ENCODE measurements around the gene PTDSS2.
"Not testable (repeated sequence)": the region's sequence is repeated elsewhere in the genome, so short reads cannot be mapped to it uniquely, and the experiment has no call there.

Gene PTDSS2

DNA sequence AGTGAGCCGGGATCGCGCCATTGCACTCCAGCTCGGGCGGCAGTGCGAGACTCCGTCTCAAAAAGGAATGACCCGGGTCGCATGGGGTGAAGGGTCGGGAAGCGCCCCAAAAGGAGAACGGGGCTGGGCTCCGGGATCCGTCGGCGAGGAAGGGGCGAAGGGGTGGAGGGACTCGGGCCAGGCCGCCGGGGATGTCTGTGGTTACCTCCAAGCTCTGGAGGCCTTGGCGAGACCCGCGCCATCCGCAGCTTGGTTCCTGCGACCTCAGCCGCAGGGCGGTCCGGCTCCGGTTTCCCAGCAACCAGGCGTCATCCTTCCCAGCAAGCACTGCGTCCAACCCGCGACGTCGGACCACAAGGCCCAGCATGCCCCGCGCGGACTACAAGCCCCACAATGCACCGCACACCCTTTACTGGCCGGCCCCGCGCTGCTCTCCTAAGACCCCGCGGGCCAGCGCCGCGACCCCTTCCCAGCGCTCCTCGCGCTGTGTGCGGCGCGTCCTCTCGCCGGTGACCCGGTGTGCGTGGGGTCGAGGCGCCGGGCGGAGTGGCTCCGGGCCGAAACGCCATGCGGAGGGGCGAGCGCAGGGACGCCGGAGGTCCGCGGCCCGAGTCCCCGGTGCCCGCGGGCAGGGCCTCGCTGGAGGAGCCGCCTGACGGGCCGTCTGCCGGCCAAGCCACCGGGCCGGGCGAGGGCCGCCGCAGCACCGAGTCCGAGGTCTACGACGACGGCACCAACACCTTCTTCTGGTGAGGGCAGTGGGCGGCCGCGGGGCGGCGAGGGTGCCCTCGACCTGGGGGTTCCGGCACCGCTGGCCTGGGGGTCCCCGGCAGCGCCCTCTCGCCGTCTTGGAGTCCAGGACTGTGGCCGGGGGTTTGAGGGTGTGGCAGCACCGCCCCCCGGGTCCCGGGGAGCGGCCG lies at the start of gene PTDSS2:
Gene PTDSS2, plus strand, starts transcription at position 391 of the 920 bp plus-strand sequence. Its CDS starts 177 bp downstream, at position 568.
- peak within 1 kb of the TSS; percentile 94 for H3K27ac Mint-ChIP-seq
- H3K4me1 Mint-ChIP-seq, result peaks cover 33% of the 10 kb centered on the region
- H3K27me3 Mint-ChIP-seq, result no peaks in the 10 kb centered on the region
- ATAC-seq, result peak; percentile 86
- DNase-seq, result peak; percentile 95
- peak within 1 kb of the TSS; percentile 95 for H3K4me3 Mint-ChIP-seq
- H3K36me3 Mint-ChIP-seq (ENCODE audit: low read depth), result peaks cover 13% of the 10 kb centered on the region
- H3K9me3 Mint-ChIP-seq, result no peaks in the 10 kb centered on the region

DNA sequence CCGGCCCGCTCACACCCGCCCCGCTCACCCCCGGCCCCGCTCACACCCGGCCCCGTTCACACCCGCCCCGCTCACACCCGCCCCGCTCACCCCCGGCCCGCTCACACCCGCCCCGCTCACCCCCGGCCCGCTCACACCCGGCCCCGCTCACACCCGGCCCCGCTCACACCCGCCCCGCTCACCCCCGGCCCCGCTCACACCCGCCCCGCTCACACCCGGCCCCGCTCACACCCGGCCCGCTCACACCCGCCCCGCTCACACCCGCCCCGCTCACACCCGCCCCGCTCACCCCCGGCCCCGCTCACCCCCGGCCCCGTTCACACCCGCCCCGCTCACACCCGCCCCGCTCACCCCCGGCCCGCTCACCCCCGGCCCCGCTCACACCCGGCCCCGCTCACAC lies 48.9 kb upstream of the PTDSS2 start:
- H3K9me3 Mint-ChIP-seq; H3K4me3 Mint-ChIP-seq; H3K4me1 Mint-ChIP-seq; DNase-seq; H3K27ac Mint-ChIP-seq; H3K36me3 Mint-ChIP-seq (ENCODE audit: low read depth); ATAC-seq; H3K27me3 Mint-ChIP-seq: not testable (repeated sequence)

DNA sequence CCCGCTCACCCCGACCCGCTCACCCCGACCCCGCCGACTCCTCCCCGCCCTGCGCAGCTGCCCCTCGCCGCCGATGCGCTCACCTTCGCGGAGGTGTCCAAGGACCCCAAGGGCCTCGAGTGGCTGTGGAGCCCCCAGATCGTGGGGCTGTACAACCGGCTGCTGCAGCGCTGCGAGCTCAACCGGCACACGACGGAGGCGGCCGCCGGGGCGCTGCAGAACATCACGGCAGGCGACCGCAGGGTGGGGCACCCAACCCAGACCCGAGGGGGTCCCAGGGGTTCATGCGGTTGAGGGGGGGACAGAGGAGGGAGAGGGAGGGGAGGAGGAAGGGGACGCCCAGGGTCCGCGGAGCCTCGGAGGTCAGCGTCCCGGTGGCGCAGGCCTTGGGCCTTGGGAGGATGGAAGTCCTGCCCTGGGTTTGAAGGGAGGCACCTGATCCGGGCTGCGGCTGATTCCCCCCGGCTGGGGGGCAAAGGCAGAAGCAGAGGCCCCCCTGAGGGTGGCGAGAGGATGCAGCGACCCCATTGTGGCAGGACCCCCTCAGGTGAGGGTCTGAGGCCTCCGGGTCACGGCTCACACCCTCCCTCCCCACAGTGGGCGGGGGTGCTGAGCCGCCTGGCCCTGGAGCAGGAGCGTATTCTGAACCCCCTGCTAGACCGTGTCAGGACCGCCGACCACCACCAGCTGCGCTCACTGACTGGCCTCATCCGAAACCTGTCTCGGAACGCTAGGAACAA lies 46.9 kb upstream of the PTDSS2 start:
- Mint-ChIP-seq H3K27ac (no peak overlapping the region), H3K9me3 (no peaks in the 10 kb centered on the region), H3K27me3 (no peaks in the 10 kb centered on the region), H3K4me1 (peaks cover 6% of the 10 kb centered on the region), H3K36me3 (ENCODE audit: low read depth) (no peaks in the 10 kb centered on the region), H3K4me3 (no peak overlapping the region)
- ATAC-seq (no peak), DNase-seq (no peak)

DNA sequence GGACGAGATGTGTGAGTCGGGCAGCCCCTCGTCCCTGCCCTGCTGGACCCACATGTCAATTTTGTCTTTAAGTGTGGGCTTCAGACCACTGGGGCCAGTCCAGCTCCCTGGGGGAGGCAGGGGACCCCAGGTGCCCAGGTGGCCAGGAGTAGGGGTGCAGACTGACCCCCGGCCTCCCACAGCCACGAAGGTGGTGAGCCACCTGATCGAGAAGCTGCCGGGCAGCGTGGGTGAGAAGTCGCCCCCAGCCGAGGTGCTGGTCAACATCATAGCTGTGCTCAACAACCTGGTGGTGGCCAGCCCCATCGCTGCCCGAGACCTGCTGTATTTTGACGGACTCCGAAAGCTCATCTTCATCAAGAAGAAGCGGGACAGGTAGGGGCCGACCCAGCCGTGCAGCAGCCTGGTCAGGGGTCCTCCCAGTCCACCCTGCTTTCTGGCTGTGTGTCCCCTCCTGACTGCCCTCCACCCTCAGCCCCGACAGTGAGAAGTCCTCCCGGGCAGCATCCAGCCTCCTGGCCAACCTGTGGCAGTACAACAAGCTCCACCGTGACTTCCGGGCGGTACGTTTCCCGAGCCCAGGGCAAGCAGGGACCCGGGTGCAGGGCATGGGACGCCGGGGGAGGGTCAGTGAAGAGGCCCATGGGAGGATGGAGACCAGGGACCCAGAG lies 46.2 kb upstream of the PTDSS2 start:
- ATAC-seq (no peak), DNase-seq (no peak)
- H3K4me1 Mint-ChIP-seq, result peaks cover 6% of the 10 kb centered on the region
- H3K9me3 Mint-ChIP-seq, result no peaks in the 10 kb centered on the region
- no peak overlapping the region for H3K27ac Mint-ChIP-seq
- H3K36me3 Mint-ChIP-seq (ENCODE audit: low read depth), result no peaks in the 10 kb centered on the region
- no peak overlapping the region for H3K4me3 Mint-ChIP-seq
- no peaks in the 10 kb centered on the region for H3K27me3 Mint-ChIP-seq

DNA sequence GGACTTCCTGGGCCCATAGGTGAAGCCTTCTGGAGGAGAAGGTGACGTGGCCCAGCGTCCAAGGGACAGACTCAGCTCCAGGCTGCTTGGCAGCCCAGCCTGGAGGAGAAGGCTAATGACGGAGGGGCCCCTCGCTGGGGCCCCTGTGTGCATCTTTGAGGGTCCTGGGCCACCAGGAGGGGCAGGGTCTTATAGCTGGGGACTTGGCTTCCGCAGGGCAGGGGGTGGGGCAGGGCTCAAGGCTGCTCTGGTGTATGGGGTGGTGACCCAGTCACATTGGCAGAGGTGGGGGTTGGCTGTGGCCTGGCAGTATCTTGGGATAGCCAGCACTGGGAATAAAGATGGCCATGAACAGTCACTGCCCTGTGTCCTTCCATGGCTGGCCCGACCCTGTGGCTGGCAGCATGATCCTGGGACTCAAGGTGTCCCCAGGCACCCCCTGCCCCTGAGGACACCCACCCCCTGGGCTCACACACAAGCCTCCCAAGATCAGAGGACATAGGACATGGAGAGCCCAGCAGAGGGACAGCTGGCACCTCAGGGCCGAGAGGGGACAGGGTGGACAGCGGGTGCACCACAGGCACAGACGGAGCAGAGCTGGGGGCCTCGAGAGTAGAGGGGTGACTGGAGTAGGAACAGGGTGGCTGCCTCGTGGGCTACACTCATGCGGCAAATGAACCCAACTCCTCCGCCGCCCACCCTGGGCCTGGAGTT lies 45.4 kb upstream of the PTDSS2 start:
- ATAC-seq (no peak), DNase-seq (no peak)
- Mint-ChIP-seq H3K9me3 (no peaks in the 10 kb centered on the region), H3K36me3 (ENCODE audit: low read depth) (no peaks in the 10 kb centered on the region), H3K4me3 (no peak overlapping the region), H3K4me1 (peaks cover 6% of the 10 kb centered on the region), H3K27me3 (no peaks in the 10 kb centered on the region), H3K27ac (no peak overlapping the region)

DNA sequence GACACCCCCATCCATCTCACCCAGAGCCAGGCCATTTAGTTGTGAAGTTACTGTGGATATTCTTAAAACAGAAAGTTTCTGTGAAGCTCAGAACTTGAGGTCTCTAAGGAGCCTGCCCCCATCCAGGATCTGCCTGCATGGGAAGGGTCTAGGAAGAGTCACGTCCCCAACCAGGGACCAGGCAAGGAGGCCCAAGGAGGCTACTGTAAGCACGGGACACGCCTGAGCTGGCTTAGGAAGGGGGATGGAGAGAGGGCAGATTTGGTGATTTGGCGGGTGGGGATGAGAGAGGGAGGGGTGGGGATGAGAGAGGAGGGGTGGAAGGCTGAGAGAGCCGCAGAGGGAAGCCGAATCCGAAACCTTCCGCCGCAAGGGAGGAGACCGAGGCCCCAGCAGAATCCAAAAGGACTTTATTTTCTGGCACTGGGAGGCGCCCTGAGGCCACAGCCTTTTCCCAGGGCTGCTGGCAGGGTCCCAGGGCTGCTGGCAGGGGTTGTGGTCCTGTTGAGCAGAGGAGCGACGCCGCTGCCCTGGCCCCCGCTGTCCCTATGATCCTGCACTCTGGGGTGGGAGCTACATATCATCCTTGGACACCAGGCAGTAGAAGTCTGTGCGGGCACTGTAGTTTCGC lies 44.6 kb upstream of the PTDSS2 start:
- Mint-ChIP-seq H3K27ac (no peak overlapping the region), H3K36me3 (ENCODE audit: low read depth) (no peaks in the 10 kb centered on the region), H3K4me1 (peaks cover 6% of the 10 kb centered on the region), H3K4me3 (no peak overlapping the region), H3K9me3 (no peaks in the 10 kb centered on the region), H3K27me3 (no peaks in the 10 kb centered on the region)
- DNase-seq (no peak), ATAC-seq (no peak)

DNA sequence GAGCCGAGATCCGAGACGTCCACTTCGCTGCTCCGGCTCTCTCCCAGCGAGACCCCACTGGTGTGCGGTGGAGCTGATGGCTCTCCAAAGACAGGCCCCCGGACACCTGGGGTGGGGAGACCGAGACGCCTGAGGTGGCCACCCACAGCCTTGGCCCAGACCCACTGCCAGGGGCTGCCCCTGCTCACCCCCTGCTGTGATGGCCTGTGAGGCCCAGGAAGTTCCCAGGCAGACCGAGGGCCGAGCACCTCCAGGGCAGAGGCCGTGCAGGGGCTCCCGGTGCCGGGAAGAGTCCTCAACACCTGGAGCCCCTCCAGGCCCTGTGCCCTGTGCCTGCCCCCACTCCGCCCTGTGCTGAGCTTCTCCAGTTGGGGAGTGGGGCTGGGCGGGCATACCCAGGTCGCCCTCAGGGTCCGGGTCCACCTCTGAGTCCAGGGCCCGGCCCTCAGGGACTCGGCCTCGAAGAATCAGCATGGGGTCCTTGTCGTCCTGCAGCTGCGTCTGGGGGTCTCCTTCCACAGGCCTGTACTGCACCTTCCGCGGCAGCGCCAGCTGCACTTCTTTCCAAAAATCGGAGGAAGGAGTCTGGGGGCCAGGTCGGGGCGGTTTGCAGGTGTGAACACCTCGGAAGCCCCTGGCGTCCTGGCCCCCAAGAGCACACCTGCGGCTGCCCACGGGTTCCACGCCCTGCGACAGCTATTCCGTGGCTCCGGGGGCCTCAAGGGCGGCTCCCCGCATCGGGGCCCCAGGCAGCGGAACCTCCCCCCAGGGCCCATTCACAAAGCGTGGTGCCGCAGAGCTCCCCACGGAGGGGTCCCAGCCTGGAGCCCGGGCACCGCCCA lies 43.9 kb upstream of the PTDSS2 start:
- Mint-ChIP-seq H3K4me3 (no peak overlapping the region), H3K27ac (no peak overlapping the region), H3K4me1 (peaks cover 6% of the 10 kb centered on the region), H3K27me3 (no peaks in the 10 kb centered on the region), H3K36me3 (ENCODE audit: low read depth) (no peaks in the 10 kb centered on the region), H3K9me3 (no peaks in the 10 kb centered on the region)
- no peak for DNase-seq
- ATAC-seq, result no peak

DNA sequence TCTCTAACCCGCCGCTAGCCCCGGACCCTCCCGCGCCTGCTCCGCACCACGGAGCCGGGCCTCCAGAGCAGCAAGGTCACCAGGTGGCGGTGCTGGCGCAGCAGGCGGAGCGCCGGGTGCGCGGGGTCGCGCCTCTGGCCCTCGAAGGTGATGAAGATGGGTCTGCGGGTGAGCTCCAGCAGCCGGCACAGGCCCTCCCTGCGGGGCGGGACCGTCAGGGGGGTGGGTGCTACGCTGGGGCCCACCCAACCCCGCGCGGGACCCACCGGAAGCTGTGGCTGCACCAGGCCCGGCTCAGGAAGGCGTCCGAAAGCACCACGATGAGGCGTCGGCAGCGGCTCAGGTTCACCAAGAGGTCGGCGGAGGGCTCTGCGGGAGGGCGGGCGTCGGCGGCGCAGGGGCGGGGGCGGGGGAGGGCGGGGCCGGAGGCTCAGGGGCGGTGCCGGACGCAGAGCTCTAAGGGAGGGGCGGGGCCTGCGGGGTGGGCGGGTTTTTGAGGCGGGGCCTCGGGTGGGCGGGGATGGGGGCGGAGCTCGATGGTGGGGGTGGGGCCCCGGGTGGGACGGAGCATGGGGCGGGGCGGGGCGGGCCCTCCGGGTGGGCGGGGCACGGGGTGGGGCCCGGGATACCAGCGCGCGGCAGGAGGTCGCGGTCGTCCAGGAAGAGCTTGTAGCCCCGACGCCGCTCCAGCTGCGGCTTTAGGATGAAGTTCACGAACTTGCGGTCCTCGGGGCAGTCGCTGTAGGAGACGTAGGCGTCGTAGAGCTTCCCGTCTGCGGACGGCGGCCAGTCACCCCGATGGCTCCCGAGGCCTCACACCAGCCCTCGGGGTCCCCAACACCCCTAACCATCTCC lies 43.1 kb upstream of the PTDSS2 start:
- no peaks in the 10 kb centered on the region for H3K36me3 Mint-ChIP-seq (ENCODE audit: low read depth)
- ATAC-seq (peak; percentile 91), DNase-seq (peak; percentile 90)
- no peak overlapping the region for H3K27ac Mint-ChIP-seq
- no peaks in the 10 kb centered on the region for H3K27me3 Mint-ChIP-seq
- peaks cover 6% of the 10 kb centered on the region for H3K4me1 Mint-ChIP-seq
- no peaks in the 10 kb centered on the region for H3K9me3 Mint-ChIP-seq
- H3K4me3 Mint-ChIP-seq, result peak overlapping the region; percentile 17

DNA sequence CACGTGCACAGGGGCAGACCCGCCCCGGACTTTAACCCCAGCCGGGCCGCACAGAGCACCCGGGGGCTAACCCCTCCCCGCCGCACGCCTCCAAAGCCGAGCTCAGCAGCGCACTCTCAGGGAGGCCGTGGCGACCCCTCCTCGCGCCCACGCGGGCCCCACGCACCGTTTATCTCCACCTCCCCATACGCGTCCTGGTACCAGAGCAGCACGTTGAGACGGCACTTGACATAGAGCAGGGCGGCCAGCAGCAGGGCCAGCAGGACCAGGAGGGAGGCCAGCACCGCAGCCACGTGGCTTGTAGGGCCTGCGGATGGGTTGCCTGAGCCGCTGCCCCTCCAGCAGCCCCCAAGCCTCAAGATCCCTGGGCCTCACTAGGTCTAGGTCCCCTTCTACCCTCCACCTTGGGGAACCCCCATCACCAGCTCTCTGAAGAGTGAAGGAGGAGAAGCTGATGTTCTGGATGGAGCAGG lies 42.4 kb upstream of the PTDSS2 start:
- Mint-ChIP-seq H3K27ac (peak overlapping the region; percentile 35), H3K36me3 (ENCODE audit: low read depth) (no peaks in the 10 kb centered on the region), H3K4me1 (peaks cover 6% of the 10 kb centered on the region), H3K4me3 (no peak overlapping the region), H3K27me3 (no peaks in the 10 kb centered on the region), H3K9me3 (no peaks in the 10 kb centered on the region)
- DNase-seq (no peak), ATAC-seq (peak; percentile 1)

DNA sequence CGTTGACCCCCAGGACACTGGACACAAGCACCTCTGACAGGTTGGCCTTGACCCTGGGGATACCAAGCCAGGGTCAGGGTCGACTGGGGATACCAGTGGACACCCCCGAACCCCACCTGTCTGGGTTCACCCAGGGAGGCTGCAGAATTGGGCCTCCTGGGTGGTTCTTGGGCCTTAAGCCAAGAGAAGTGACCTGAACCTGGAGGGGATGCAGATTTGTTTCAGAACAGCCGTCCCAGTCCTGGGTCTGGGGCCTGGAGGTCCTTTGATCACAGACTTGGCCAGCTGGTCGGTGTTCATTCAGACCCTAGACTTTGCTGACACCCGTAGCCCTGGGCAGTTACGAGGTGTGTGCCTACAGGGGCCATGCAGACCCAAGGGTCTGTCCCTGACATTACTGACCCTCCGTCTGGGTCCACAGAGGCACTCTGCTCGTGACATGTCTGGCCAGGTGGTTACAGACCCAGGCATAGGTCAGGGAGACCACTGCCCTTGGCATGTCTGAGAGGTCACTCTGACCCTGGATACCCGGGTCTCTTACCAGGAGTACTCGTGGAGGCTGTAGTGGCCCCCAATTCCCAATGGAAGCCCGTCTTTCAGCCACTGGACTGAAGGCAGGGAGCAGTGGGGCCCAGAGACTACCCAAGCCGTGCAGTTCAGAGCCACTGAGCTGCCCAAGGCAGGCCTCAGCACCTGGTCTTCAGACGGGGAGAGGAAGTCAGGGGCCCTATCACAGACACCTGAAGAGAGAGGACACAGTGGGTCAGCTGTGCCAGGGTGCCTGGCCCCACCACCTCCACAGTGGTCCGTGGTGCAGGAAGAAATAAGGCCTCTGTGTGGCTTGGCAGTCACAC lies 41.7 kb upstream of the PTDSS2 start:
- Mint-ChIP-seq H3K27ac (no peak overlapping the region), H3K4me3 (no peak overlapping the region), H3K4me1 (peaks cover 8% of the 10 kb centered on the region), H3K9me3 (no peaks in the 10 kb centered on the region), H3K27me3 (no peaks in the 10 kb centered on the region), H3K36me3 (ENCODE audit: low read depth) (no peaks in the 10 kb centered on the region)
- no peak for ATAC-seq
- no peak for DNase-seq

DNA sequence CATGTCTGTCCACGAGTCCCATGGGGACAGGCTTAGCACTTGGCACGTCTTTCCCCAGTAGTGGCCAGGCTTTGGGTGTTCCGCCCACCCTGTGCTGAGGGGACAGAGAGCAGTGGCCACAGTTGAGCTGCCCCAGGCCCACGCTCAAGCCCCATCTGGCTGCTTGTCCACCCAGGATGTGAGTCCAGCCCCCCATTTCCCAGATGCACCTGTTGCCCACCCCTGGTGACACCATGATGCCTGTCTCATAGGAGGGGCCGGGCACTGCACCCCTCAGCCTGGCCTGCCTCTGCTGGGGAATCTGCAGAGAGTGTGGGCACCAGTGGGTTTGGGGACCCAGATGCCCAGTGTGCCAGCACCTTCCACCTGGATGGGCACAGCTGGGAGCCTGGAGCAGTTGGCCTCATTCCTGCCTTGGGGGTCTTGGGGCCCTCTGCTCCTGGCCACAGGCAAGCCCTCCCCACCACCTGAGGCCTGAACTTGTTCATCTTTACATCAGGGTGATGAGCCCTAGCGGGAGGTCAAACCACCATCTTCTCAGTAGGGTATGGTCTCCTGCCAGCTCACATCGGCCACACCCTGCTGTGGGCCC lies 41.0 kb upstream of the PTDSS2 start:
- ATAC-seq (no peak), DNase-seq (no peak)
- no peak overlapping the region for H3K4me3 Mint-ChIP-seq
- H3K27ac Mint-ChIP-seq, result no peak overlapping the region
- H3K9me3 Mint-ChIP-seq, result no peaks in the 10 kb centered on the region
- no peaks in the 10 kb centered on the region for H3K36me3 Mint-ChIP-seq (ENCODE audit: low read depth)
- peaks cover 9% of the 10 kb centered on the region for H3K4me1 Mint-ChIP-seq
- H3K27me3 Mint-ChIP-seq, result no peaks in the 10 kb centered on the region
